Right ventricle myocardium inferior (tissue), 1 donor: ENCODE measurements around the gene RPL22. TPM values are rescaled to one million over a fixed set of nuclear protein-coding genes. Genes with fewer than 3 reads are reported as not detected.
"Not testable (repeated sequence)": the region's sequence is repeated elsewhere in the genome, so short reads cannot be mapped to it uniquely, and the experiment has no call there.

Experiments used
- ATAC-seq: fragments of 200-7000 bp; cut with Tn5 transposase; one replicate; pipeline ENCODE4 v1.9.1; 2020; ENCODE audit warnings: mild to moderate bottlenecking, moderate library complexity
- DNase-seq: peaks from one replicate; pipeline ENCODE4 v3.0.0; 2021; ENCODE audit errors: missing footprints
- intact Hi-C: fragments of 100-400 bp; cut with DNase I; formaldehyde crosslinking; loops from one replicate; pipeline ENCODE4 v1.11.0; 2022
- total RNA-seq: library from RNA; stranded (reverse); fragmentation: NEBNext Ultra II Directional; extraction: Animal tissue kit (Norgen Biotek cat#: 25700); gene quantifications from one replicate; pipeline ENCODE4 v1.2.1, GENCODE V29; 2021
- donor health status: DM: no; HTN: yes; CAD: no; lungs with severe emphysema.

RPL22 gene
- total RNA-seq, 1 donor from 2014 or later = 264 TPM

DNA sequence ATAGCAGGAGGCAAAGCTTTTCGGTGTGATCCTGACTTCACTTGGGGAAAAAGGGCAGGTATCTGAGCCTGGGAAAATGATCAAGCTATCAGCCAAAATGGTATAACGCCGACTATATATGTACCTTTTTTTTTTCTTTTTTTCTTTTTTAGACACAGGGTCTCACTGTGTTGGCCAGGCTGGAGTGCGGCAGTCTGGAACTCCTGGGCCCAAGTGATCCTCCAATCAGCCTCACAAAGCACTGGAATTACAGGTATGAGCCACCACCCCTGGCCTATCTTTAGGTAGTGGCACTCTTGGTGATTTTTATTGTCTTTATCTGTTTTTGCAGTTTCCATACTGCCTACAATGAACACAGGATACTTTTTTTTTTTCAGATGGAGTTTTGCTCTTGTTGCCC lies 37.7 kb upstream of the RPL22 start:
- intact Hi-C loops = loop anchor here (5.0 kb wide), 1 partner anchor 40 kb away; the partner anchor contains the start of gene RPL22
- DNase-seq = no peak
- no peak for ATAC-seq

DNA sequence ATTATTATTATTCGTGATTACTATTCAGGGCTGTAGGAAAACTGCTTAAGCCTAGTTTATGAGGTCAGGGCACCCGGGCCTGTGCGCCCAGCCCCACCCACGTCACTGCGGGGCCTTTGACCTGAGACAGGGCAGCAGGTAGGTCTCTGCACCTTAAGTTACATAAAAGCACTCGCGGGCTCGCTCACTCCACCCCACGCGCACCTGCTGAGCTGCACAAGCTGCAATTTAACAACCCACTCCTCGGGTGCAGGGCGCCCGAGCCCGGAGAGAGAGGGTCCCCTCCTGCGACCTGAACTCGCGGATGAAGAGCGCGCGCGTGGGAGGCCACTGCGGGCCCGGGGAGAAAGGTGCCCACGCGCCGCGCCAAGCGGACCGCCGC lies 35.9 kb upstream of the RPL22 start:
- ATAC-seq (no peak), DNase-seq (no peak)
- intact Hi-C loops = loop anchor here (1.0 to 5.0 kb wide), 2 partner anchors 26 to 38 kb away; partner anchors contain the start of gene RPL22

GRCh38 chr1:6234502-6235295 lies 35.3 kb upstream of the RPL22 start:
- ATAC-seq (no peak), DNase-seq (no peak)

GRCh38 chr1:6233376-6233775 lies 34.0 kb upstream of the RPL22 start:
- intact Hi-C loops = no loop called here
- ATAC-seq (no peak), DNase-seq (no peak)

More at GRCh38 chr1:6234502-6235295, 35.3 kb upstream of the RPL22 start:
- intact Hi-C loops = loop anchor here (1.0 to 5.0 kb wide), 2 partner anchors 25 to 37 kb away; partner anchors contain the start of gene RPL22

DNA sequence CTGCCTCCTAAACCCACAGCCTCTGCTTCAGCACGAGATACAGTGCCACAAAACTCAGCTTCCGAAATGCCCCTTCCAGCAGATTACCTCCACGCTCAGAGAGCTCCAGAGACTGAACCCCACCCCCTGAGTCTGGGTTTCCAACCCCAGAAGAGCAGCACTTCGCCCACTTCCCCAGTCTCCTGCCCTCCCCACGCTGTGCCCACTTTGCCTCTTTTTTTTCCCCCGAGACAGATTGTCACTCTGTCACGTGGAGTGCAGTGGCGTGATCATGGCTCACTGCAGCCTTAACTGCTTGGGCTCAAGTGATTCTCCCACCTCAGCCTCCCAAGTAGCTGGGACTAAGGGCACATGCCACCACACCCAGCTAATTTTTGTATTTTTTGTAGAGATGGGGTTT lies 26.3 kb upstream of the RPL22 start:
- intact Hi-C loops = no loop called here
- no peak for ATAC-seq
- no peak for DNase-seq

- ATAC-seq (no peak), DNase-seq (no peak)
- intact Hi-C loops = no loop called here
Measured at GRCh38 chr1:6224718-6225117, 25.3 kb upstream of the RPL22 start.

DNA sequence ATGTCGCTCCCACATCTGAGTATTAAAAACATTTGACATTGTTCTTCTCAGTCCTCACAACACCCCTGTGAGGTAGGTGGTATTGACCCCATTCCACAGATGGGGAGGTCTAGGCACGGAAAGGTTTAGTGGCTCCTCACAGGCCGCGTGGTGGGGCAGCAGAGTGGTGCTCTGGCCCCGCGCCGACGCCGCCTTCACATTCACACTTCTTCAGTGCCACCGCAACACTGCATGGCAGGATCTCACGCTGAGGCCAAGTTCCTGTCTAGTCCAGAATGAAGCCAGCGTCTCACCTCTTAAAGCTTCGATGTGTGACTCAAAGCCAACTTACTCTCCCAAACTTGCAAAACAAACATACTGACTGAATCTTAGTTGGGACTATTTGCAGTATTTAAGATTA lies 24.2 kb upstream of the RPL22 start:
- peak; percentile 74 for ATAC-seq
- intact Hi-C loops = loop anchor here (2.0 kb wide), 1 partner anchor 17 kb away; the partner anchor contains the start of gene RNF207
- no peak for DNase-seq

DNA sequence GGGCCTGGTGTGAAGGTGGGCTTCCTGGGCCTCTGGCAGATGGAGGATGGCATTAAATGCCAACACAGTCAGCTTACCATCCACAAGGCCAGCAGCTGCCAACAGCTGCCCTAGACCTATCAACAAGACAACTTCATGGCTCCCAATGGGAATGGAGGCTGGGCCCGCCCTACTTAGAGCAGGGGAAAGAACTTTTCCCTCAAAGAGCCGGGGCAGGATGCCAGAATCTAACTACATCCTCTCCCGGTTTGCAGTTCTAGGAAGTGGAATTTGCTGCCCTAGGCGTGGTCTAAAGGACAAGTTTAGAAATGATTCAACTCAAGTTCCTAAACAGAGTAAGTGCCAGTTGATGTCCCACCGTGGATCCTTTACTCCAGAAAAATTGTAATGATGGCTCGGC lies 23.2 kb upstream of the RPL22 start:
- intact Hi-C loops = loop anchor here (2.0 kb wide), 1 partner anchor 16 kb away; the partner anchor contains the start of gene RNF207

GRCh38 chr1:6221210-6221784 lies 21.9 kb upstream of the RPL22 start:
- DNase-seq (no peak), ATAC-seq (no peak)
- intact Hi-C loops = no loop called here

More for the DNA sequence above, 23.2 kb upstream of the RPL22 start:
- DNase-seq = peak; percentile 81
- ATAC-seq = peak; percentile 70

- ATAC-seq (no peak), DNase-seq (no peak)
- intact Hi-C loops = no loop called here
Measured at GRCh38 chr1:6220236-6220635, 20.8 kb upstream of the RPL22 start.

GRCh38 chr1:6219641-6220040 lies 20.2 kb upstream of the RPL22 start:
- DNase-seq, intact Hi-C loops, ATAC-seq: not testable (repeated sequence)

DNA sequence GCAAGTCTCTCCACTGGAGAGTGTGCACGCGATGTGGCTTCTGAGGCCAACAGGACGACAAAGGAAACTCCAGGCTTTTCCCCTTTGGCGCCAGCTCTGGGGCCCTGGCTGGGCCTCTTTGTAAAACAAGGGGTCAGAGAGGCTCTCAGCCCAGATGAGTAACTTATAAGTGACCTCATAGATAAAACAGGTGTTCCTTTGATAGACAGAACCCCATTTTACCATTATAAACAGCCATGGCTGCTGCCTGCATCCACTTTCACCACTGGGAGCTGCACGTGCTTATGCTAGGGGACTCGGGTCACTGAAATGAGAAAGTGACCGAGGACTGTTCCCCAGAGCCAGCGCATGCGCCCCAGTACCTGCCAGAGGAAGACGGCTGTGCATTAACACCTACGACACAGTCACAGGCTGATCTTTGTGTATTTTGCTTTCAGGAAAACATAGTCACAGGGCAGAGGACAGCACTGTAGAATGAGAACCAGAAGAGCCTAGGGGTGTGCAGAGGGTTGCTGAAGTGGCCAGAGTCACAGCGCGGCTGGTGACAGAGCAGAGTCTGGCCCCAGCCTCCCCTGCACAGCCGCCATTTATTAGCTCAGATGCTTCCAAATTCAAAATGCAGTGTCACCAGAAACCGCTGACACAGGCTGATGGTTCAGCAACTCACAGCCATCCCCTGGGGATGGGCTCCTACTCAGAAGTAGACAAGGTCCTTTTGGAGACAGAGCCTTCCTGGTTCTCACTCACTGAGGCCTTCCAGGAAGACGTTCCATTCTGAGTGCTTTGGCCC lies 19.2 kb upstream of the RPL22 start:
- intact Hi-C loops = no loop called here
- ATAC-seq (no peak), DNase-seq (no peak)

- ATAC-seq (no peak), DNase-seq (no peak)
- intact Hi-C loops = no loop called here
Measured at GRCh38 chr1:6212193-6212959, 13.0 kb upstream of the RPL22 start.

- DNase-seq (no peak), ATAC-seq (no peak)
- intact Hi-C loops = no loop called here
Measured at GRCh38 chr1:6211731-6212130, 12.3 kb upstream of the RPL22 start.

DNA sequence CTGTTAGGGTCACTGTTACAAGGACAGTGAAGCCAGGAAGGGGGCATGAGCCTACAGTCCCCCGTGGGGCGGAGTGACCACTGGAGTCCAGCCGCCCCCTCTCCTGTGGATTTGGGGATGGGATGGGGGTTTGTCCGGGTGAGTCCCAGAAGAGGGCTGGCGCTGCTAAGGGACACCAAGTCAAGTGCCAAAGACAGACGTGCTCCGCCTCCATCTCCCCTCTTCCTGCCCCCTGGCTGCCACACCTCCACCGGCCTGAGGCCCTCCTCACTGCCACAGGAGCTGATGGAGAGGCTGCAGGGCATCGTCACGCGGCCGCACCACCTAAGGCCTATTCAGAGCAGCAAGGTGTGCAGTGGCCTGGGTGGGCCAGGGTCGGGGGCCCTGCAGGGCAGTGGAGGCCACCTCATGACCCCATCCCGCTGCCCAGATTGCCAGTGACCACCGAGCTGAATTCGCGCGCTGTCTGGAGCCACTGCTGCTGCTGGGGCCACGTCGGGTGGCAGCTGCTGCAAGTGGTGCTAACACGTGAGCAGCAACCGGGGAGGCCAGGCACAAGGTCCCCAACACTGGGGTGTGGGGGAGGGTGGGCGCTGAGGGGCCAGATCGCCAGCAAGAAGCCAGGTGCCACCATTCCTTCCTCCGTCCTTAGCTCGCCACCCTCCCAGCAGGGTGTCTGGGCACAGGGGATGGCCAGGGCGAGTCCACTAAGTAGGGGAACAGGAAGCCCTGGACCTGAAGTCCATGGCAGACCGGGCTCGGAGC lies 11.4 kb upstream of the RPL22 start:
- ATAC-seq = no peak
- intact Hi-C loops = no loop called here
- DNase-seq = no peak

GRCh38 chr1:6209661-6210580 lies 10.5 kb upstream of the RPL22 start:
- intact Hi-C loops = loop anchor here (1.0 to 5.0 kb wide), 3 partner anchors 25 to 218 kb away; partner anchors contain the start of genes ICMT and NPHP4
- ATAC-seq = no peak
- no peak for DNase-seq
